ENCODE results near the gene ZCCHC24. TPM values are rescaled to one million over a fixed set of nuclear protein-coding genes. Genes with fewer than 3 reads are reported as not detected.

Gene ZCCHC24
- 2.7 and 4.7 TPM in 2 replicates for total RNA-seq

DNA sequence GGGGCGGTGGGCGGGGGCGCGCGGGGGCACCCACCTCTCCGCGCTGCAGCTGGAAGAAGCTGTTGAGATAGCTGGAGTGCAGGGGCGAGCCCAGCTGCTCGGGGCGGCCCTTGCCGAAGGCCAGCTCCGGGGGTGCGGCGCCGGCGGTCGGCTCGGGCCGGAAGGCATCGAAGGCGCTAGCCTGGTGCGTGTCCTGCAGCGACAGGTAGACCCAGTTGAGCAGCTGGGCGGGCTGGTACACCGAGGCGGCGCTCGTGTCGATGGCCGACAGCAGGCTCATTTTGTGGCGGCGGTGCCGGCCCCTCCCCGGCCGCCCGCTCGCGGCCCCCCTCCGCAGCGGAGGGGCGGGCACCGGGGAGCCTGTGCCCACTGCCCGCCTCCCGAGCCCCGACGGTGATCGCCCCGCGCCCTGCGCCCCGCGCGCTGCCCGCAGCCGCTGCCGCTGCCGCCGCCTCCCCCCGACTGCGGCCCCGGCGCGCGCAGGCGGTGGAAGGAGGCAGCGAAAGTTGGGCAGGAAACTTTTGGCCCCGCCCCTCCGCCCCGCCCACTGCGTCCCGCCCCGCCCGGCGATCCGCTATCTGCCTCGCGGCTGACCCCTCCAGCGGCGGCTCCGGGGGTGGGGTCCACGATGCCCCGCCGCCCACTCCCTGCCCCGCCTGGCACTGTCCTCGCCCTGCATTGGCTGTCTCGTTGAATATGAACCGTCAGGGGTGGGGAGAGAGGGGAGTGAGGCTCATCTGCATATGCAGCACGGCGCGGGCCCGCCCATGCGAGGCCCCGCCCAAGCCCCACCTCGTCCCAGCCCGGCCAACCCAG, at the start of gene ZCCHC24:
Gene ZCCHC24 (minus strand): TSS at position 464 of the 816 bp plus-strand sequence. CDS start 184 bp downstream, at position 280.
- DNase-seq (ENCODE audit: low read depth in 2 of 2): peak; percentile 94 to 98

DNA sequence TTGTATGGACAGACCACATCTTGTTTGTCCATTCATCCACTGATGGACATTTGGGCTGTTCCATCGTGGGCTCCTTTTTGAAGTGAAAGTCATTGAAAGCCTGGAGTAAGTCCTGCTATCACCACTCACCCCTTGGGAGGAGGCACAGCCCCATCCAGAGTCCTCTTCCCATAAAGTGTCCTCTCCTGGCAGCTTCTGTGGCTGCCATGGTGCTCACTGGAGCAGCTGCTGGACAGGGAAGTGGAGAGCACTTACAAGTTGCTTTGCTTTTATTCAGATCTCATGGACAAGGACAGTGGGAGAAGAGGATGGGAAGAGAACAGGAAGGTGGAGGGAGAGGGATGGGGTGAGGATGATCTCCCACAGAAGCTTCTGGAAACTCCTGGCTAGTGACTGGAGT, 48.4 kb upstream of the ZCCHC24 start:
- no peak for DNase-seq (ENCODE audit: low read depth in 2 of 2)

DNA sequence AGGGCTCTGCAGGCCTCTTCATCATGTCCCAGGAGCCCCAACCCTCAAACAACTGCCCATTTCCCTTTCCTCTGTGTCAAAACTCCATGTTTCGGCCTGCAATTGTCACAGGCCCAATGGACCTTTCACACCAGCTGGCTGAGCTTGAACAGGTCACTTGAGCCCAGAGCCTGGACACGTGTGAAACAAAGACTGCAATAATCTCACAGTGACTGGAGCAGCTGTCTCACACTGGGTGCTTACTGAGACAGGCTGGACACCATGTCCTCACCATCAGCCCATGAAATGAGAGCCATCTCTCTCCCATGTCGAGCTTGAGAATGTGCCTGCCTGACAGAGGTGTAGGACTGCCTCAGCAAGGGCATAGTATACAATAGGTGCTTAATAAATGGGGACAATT, 47.4 kb upstream of the ZCCHC24 start:
- DNase-seq (ENCODE audit: low read depth in 2 of 2): no peak

DNA sequence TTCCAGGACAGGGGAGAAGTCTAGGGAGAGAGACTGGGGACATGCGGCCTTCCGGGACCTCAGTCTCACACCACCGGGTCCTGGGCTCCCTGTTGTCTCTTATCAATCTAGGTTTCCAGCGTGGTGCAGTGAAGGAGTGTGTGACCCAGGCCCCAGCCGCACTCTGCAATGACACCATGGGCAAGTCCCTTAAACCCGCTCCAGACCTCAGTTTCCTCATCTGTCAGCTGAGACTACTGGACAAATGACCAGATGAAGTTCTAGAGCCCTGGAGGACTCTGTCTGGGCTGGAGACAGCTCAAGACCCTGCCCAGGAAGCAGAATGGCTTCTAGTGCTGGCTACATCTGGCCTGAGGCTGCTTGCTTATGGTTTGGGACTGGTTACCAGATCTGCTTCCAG, 46.8 kb upstream of the ZCCHC24 start:
- no peak for DNase-seq (ENCODE audit: low read depth in 2 of 2)

DNA sequence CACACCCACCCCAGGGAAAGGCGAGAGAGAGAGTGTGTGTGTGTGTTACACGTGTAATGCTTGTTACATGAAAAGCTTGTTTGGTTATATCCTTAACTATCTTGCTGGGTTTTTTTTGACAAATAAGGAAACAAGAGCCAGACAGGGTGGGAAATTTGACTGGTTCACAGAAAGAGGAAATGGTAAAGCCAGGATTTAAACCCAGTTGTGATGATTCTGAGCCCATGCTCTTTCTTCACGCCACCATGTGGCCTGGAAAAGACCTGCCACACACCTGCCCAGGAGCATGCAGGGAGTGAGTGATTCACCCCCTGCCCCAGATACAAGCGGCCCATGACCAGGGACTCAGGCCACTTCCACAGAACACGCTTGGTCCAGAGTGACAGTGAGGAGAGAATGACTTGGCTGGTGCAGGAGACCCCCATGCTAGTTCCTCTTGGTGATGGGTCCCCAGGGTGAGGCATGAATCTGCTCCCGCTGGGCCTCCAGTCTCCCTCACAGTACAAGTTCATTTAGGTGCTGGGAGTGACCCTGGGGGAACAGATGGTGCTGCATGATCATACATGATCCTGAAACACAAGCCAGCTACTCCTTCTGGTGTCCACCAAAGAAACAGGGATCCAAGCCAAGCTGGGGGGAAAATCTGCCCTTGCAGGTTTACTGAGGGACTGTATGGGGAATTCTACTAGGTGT, 45.9 kb upstream of the ZCCHC24 start:
- no peak for DNase-seq (ENCODE audit: low read depth in 2 of 2)

DNA sequence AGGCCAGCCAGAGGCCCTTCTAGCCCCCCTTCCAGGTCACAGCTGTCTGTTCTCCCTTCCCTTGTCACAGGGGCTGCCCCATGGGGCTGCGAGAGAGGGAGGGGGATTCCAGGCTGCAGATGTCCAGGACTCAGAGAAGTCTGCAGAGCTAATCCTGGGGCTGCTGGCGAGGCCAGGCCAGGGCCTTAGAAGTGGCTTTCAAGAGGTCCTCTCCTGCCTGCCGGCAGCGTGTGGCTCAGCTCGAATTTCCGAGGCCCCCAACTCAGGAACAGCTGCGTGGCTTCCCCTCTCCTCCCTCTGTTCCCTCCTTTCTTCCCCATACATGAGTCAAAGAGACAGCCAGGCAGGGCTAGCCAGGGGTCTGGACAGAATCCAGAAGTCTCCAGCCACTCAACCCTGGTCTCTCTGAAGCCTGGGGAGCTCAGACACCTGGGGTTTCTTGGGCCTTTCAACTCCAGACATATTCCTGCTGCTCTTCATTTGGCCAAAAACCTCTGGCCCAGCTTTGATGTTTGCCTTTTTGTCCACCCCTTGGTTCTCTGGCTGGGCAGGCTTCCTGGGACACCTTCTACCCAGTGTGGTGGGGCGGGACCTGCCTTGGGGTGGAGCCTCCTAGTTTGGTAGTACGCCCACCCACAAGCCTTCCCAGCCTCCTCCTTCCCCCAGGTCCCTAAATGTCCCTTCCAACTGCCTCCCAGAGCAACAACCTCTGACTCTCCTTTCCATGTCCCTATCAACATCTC, 45.1 kb upstream of the ZCCHC24 start:
- DNase-seq (ENCODE audit: low read depth in 2 of 2): no peak

DNA sequence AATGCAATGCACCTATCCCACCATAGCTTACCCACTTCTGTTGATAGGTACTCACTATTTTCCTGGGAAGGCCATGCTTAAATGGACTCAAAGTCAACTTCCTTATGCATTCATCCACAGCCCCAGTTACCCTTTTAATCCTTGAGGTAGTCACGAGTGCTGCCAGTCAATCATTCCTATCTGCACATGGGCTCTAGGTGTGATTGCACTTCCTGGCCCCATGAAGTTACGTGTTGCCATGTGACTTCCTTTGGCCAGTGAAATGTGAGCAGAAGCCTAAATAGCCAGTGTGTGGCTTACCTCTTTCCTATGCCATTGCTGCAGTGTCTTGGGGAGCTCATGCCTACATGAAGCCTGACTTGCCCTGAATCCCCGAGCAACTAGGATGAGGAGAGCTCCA, 43.4 kb upstream of the ZCCHC24 start:
- no peak for DNase-seq (ENCODE audit: low read depth in 2 of 2)

DNA sequence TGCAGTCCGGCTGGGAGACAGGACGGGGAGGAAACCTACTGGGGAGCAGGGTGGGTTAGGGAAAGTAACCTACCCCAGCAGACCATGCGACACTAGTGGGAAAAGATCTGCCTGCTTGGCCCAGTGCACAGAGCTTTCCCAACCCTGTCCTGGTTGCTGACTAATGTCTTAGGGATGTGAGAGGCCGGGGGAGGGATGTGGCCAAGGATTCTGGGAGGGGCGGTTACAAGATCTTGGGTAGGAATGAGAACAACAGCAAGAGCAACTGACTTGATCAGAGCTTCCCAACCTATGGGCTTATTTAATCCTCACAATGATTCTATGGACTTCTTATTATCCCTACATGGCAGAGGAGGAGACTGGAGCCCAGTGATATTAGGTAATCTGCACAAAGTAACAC, 42.9 kb upstream of the ZCCHC24 start:
- no peak for DNase-seq (ENCODE audit: low read depth in 2 of 2)

DNA sequence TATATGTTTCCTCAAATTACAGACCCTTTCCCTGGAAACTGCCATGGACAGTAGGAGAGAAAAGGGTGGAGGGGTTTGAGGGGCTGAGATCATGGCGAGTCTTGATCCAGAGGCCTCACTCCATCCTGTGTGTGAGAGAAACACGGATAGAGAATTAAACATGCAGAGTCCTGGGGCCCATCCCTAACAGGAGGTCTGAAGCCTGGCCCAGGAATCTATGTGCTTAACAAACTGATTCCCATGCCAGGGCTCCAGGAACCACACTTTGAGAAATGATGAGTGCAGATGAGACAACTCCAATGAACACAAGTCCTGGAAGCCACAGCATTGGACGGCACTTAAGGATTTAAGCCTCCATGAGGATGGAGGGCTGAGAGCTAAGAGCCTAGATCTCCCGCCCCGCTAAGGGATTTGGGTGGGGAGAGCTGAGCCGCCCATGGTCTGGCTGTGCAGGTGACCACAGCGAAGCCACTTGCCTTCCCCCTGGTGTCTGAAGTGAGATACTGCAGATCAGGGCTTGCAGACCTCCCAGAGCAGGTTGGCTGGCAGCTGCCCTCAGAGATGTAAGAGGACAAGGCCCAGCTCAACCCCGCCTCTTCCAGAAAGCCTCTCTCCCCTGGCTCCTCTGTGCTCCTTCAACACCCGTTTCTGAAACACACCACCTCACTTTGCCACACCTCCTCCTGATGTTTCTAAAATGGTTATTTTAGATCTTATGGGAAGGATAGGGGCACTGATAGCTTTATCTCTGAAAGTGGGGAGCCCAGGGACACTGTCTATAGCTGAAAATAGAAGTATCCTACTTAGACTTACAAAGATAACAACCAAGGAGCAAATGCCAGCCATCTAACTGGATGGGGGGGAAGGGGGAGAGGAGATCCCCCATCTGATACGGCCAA, 42.1 kb upstream of the ZCCHC24 start:
- DNase-seq (ENCODE audit: low read depth in 2 of 2): peak; percentile 43 to 62

DNA sequence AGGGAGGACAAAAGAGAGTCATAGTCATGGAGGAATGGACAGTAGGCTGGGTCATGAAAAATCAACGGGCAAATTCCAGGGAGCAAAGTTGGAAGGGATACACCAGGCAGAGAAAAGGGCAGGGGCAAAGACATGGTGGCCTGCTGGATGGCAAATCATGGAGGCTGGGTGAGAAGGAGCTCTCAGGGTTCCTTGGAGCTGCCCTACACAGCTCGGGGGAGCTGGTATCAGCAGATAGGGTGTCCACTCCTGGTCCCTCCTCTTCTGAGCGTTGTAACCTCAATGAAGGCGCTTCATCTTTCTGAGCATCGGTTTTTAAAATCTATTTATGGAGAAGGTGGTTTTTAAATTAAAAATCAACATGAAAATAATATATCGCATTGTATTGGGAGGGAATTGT, 39.1 kb upstream of the ZCCHC24 start:
- no peak for DNase-seq (ENCODE audit: low read depth in 2 of 2)

DNA sequence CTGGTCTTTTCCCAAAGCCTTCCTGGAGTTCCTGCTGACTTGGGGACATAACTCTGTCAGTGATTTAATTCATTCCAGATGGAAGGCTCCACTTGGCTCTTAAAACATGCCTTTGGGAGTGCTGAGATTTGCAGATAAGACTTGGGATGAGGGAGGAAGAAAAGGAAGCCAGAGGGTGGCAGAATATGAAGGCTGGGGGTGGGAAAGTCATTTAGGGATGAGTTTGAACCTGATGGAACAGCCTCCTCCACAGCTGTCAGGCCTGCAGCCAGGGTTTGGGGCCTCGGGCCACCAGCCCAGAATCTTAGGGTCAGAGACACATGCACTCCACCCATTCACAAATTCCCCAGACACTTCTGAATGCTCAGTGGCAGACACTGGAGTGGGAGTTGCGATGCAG, 38.5 kb upstream of the ZCCHC24 start:
- no peak for DNase-seq (ENCODE audit: low read depth in 2 of 2)

DNA sequence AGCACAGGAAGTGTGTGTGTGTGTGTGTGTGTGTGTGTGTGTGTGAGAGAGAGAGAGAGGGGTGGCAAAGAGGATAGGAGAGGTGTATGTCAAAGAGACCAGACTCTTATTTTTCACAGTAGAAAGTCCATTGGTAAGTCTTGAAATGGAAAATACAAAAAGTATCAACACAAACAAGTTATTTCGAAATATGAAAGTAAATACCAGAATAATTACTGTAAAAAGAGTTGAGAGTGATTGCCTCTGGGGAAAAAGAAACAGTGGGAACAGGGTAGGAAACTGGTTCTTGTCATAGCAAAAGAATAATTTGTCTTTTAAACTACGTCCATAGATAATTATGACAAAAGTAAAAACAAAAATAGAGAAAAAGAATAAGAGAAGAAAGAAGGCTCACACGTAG, 37.9 kb upstream of the ZCCHC24 start:
- DNase-seq (ENCODE audit: low read depth in 2 of 2): no peak

DNA sequence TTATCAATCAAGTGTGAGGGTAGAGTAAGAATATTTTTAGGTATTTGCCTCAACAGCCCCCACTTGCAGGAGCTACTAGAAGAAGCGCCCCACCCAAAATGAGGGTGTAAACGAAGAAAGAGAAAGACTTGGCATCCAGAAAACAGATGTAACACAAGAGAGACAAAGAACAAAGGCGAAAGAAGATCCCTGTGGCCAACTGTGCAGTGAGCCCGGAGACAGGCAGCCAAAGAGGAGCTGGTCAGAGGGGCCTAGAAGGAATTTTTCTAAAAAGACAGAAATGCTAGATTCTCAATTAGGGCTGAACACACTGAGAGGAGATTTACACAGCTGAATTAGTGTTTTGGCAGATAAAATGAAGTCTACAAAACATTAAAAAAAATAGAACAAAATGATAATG, 37.3 kb upstream of the ZCCHC24 start:
- no peak for DNase-seq (ENCODE audit: low read depth in 2 of 2)

DNA sequence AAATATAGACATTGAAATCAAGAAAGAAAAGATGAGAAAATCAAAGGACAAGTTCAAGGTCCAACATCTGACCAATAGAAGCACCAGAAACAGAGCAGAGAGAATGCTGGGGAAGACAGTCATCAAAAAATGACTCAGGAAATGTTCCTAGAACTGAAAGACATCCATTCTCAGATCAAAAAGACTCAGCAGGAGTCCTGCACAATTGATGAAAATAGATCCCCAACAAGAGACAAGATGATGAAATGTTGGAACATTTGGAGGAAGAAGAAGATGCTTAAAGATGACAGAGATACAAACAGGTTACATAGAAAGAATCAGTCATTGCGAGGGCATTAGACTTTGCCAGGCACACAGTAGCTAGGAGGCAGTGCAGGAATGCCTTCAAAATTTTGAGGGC, 36.9 kb upstream of the ZCCHC24 start:
- DNase-seq (ENCODE audit: low read depth in 2 of 2): no peak

DNA sequence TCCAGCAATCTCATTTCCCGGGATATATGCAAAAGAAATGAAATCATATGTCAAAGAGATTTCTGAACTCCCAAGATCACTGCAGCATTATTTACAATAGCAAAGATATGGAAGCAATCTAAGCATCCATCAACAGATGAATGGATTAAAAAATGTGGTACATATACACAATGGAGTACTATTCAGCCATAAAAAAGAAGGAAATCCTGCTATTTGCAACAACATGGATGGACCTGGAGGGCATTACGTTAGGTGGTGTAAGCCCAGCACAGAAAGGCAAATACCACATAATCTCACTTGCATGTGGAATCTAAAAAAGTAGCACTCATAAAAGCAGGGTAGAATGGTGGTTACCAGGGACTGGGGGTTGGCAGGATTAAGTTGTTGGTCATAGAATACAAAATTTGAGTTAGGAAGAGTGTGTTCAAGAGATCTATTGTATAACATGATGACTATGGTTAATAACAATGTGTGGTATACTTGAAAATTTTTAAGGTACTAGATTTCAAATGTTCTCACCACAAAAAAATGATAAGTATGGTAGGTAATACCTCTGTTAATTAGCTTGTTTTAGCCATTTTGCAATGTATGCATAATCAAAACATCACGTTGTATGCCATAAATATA, 34.0 kb upstream of the ZCCHC24 start:
- no peak for DNase-seq (ENCODE audit: low read depth in 2 of 2)

DNA sequence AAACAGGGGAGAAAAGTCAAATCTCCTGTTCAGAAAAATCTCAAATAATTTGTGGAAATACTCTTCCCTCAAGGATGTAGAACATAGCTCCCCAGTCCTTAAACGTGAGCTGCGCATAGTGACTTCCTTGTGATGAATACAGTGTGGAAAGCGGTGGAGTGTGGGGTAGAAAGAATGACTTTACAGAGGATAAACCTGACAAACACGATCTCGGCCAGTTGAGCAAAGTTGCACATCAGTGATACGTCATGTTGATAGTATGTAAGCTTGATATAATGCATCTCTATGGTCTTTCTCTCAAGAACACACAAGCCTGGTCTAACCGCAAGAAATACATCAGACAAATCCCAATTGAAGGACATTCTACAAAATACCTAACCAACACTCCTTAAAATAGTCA, 32.0 kb upstream of the ZCCHC24 start:
- DNase-seq (ENCODE audit: low read depth in 2 of 2): no peak

DNA sequence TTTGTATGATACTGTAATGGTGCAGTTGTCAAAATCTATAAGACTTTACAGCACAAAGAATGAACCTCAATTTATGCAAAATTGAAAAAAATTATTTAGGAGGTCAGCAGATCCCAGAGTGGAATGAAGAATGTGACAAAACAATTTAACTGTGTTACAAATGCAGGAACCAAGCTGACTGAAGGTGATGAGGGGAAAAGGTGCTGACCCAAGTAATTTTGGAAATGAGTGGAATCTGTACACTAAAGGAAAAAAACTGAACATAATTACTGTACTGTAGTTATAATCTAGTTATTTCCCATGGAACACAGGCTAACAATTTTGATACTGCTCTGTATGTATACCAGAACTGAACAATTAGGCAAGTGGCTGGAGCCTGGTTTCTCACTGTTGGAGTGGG, 31.2 kb upstream of the ZCCHC24 start:
- no peak for DNase-seq (ENCODE audit: low read depth in 2 of 2)

DNA sequence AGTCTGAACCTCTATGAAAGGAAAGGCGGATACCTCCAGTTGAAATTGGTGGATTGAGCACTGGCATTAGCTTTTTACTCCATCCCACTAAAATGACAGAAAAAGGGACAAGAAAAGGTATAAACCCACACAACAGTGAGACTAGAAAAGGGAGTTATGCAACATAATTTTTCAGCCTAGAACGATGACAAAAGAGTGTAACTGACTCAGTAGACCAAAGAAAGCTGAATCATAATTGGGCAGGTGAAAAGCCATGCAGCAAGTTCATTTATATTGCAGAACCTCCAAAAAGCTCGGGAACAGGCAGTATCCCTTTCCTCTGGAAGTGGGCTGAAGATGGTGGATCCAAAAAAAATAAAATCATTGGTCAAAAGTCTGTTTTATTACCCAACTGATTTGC, 30.5 kb upstream of the ZCCHC24 start:
- DNase-seq (ENCODE audit: low read depth in 2 of 2): no peak

DNA sequence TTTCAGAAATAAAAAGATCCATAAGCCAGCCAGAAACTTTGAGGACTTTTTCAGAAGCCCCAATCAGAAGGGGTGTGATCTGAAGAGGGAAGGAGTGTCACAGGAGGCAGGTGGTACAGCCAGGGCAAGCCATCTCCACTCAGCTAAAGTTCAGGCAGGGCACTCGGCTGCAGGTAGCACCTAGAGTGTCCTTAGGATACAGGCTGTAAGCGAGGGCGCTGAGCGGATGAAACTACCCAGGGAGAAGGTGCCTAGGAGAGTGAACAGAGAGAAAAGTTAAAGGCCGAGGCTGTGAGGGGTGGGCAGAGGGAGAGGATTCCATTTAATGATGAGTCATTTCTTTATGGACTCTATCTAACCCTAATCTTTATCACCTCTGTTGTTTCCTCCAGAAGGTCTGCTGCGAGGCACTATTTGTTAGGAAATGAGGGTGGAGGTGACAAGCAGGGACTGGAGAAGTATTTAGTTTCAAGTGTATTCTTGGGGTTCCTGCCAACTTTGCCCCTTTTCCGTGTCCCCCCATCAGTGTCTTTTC, 29.8 kb upstream of the ZCCHC24 start:
- no peak for DNase-seq (ENCODE audit: low read depth in 2 of 2)

DNA sequence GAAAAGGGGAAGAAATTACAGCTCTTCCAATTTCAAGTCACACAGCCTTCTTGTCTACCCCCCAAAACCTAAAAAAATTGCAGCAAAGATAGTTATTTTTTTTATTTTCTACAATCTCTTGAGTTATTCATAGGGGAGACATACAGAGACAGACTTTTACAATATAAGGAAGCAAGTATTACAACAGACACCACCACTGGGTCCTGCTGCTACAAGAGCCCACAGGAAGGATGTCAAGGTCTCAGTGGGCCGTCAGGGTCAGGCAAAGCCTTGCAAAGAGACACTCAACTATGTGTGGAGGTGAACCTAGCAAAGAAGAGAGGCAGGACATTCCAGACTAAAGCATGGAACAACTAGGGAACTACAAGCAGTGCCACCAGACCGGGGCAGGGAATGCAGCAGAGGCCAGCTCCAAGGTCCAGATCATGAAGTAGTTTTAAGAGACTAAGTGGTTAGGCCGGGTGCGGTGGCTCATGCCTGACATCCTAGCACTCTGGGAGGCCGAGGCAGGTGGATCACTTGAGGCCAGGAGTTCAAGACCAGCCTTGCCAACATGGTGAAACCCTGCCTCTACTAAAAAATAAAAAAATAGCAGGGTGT, 28.2 kb upstream of the ZCCHC24 start:
- DNase-seq (ENCODE audit: low read depth in 2 of 2): no peak

All from dermis microvascular lymphatic vessel endothelial cell (primary cell).